GM10248 (cell line): ENCODE measurements around the gene UCK2.

ENCODE experiments used
- CTCF ChIA-PET: fragments of 300-600 bp; sonication (Branson Sonifier 250); formaldehyde crosslinking; extraction: SDS; loops from one replicate; lab custom pipeline; 2021; ENCODE audit warnings: antibody characterized with exemption; lab: Yijun Ruan, JAX
- POLR2A ChIA-PET: fragments of 350-650 bp; sonication (Branson Sonifier 250); formaldehyde crosslinking; extraction: SDS; loops from one replicate; lab custom pipeline; 2020; ENCODE audit warnings: antibody characterized with exemption; lab: Yijun Ruan, JAX
- DNase-seq: peaks from one replicate; pipeline ENCODE4 v3.0.0; 2012; ENCODE audit errors: extremely low spot score
- TF ChIP-seq, protein P1 (sequence below): IDR thresholded peaks from 2 replicates; pipeline ENCODE4 v1.5.1; 2012; ENCODE audit warnings: mild to moderate bottlenecking, low read depth; ENCODE audit errors: extremely low read depth, missing control alignments, control extremely low read depth

UCK2 gene

DNA sequence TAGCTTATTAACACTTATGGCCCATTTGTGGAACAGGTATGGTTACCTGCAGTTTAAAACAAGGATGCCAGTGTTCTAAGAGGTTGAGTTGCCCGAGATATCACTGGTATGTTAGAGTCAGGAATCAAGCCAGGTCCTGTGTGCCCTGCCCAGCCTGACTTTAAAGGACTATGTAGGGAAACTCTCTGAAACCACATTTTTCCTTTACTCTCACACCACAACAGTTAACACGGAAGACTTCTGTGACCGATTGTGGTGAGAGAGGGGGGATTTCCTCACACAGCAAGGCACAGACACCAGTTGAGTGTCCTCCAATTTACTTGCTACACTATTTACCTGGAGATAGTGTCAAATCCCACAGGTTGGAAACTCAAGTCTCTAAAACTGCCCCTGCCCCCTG, 47.8 kb downstream of the UCK2 start:
- CTCF ChIA-PET, result interaction anchor here (0.7 kb wide), 1 partner anchor 15 kb away, joined by 3 read pairs; no protein-coding TSS in a partner anchor

DNA sequence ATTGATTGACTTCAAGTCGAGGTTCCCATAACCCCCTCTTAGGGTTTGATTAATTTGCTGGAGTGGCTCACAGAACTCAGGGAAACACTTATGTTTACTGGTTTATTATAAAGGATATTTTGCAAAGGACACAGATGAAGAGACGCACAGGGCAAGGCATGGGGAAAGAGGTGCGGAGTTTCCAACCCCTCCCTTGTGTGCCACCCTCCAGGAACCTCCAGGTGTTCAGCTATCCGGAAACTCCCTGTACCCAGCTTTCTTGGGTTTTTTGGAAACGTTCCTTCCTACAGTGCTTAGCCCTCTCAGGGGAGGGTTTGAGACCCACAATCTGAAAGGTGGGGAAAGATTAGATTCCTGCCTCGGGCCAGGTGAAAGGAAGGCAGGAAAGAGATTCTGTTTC, 48.2 kb downstream of the UCK2 start:
- ChIA-PET CTCF (interaction anchor here (0.7 kb wide), 1 partner anchor 16 kb away, joined by 3 read pairs; no protein-coding TSS in a partner anchor), POLR2A (no interaction called here)
- TF ChIP-seq, protein P1, sequence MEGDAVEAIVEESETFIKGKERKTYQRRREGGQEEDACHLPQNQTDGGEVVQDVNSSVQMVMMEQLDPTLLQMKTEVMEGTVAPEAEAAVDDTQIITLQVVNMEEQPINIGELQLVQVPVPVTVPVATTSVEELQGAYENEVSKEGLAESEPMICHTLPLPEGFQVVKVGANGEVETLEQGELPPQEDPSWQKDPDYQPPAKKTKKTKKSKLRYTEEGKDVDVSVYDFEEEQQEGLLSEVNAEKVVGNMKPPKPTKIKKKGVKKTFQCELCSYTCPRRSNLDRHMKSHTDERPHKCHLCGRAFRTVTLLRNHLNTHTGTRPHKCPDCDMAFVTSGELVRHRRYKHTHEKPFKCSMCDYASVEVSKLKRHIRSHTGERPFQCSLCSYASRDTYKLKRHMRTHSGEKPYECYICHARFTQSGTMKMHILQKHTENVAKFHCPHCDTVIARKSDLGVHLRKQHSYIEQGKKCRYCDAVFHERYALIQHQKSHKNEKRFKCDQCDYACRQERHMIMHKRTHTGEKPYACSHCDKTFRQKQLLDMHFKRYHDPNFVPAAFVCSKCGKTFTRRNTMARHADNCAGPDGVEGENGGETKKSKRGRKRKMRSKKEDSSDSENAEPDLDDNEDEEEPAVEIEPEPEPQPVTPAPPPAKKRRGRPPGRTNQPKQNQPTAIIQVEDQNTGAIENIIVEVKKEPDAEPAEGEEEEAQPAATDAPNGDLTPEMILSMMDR, result no peak
- no peak for DNase-seq

More for the DNA sequence above, 47.8 kb downstream of the UCK2 start:
- POLR2A ChIA-PET, result no interaction called here
- TF ChIP-seq, protein P1, result no peak
- DNase-seq, result no peak

DNA sequence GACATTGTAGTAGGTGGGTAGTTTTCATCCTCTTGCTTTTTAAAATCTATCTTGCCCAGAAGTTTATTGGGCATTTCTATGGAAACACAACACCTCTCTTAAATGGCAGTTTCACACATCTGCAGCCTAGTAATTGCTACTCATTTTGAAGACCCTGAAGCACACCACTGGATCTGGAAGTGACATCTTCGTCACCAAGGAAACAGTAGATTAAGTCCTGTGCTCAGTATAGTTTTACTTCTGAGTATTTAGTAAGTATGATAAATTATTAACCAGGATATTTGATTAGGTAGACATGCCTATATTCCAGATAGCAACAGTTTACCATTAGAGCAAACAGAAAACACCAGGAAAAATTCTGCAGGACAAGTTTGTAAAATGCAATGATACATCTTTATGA, 48.7 kb downstream of the UCK2 start:
- DNase-seq, result no peak
- TF ChIP-seq, protein P1, result no peak
- POLR2A ChIA-PET, result no interaction called here
- CTCF ChIA-PET, result no interaction called here

DNA sequence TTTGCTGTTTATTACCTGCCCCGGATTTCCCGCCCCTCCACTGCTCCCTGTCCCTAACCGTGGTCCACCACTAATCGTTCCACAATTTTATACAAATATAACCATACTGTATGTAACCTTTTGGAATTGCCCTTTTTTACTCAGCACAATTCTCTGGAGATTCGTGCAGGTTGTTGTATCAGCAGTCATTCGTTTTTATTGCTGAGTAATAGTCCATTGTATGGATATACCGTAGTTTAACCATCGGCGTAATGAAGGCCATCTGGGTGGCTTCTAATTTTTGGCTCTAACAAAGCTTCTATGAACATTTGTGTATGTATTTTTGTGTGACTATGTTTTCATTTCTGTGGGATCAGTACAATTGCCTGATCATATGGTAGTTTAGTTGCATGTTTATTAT, 50.0 kb downstream of the UCK2 start:
- POLR2A ChIA-PET, result no interaction called here
- CTCF ChIA-PET, result no interaction called here
- DNase-seq, result no peak
- TF ChIP-seq, protein P1, result no peak

DNA sequence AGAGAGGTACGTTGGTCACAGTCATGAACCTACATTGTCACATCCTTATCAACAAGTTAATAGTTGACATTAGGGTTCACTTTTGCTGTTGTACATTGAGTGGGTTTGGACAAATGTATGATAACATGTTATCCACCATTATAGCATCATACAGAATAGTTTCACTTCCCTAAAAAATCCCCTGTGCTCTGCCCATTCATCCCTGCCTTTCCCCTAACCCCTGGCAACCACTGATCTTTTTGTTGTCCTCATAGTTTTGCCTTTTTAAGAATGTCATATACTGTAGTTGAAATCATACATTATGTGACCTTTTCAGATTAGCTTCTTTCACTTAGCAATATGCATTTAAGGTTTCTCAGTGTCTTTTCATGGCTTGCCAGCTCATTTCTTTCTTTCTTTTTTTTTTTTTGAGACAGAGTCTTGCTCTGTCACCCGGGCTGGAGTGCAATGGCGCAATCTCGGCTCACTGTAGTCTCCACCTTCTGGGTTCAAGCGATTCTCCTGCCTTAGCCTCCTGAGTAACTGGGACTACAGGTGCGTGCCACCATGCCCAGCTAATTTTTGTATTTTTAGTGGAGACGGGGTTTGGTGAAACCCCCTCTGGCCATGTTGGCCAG, 50.6 kb downstream of the UCK2 start:
- ChIA-PET POLR2A (interaction anchor here (0.7 kb wide), 1 partner anchor 1838 kb away, joined by 3 read pairs; no protein-coding TSS in a partner anchor), CTCF (interaction anchor here (1.1 to 1.2 kb wide), 2 partner anchors 15 to 31 kb away, joined by 3 read pairs; no protein-coding TSS in a partner anchor)
- TF ChIP-seq, protein P1, result no peak
- DNase-seq, result no peak

DNA sequence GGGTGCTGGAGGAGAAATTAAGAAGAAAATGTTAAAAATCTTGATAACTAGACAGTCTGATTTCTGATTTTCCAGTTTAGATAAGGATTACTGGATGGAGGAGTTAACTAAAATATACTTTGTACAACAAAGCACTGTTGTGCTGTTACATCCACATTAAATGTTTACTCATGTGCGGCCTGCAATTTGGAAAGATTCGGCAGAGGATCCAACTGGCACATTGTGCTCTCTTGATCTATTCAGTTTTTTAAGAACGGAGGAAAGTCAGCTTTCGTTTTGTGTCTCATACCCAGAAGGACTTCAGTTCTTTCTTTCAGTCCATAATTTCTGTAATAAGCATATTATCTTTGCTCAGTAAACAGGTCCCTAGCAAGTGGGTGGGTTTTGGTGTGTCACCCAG, 52.5 kb downstream of the UCK2 start:
- CTCF ChIA-PET, result no interaction called here
- POLR2A ChIA-PET, result no interaction called here
- no peak for DNase-seq
- TF ChIP-seq, protein P1, result no peak

DNA sequence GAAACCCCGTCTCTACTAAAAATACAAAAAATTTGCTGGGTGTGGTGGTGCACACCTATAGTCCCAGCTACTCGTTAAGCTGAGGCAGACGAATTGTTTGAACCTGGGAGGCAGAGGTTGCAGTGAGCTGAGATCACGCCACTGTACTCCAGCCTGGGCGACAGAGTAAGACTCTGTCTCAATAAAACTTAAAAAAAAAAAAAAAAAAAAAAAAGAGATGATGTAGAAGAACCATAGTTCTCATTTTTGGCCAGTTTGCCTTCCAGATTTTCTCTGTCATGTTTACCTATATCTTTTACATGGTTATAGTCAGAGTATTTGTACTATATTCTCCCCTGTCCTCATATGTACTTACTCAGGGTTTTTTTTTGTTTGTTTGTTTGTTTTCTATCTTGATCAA, 53.6 kb downstream of the UCK2 start:
- CTCF ChIA-PET, result interaction anchor here (0.9 to 2.7 kb wide), 4 partner anchors 9 to 52 kb away, joined by 3 to 14 read pairs (median 6); no protein-coding TSS in a partner anchor
- TF ChIP-seq, protein P1, result no peak
- POLR2A ChIA-PET, result no interaction called here
- no peak for DNase-seq
